ENCODE measurements around the gene IQSEC1. TPM values are rescaled to one million over a fixed set of nuclear protein-coding genes. Genes with fewer than 3 reads are reported as not detected.

Gene IQSEC1
- total RNA-seq, 4 donors from 2014 or later = 56.1 to 99.5 (median 78.2) TPM

- 96% methylated on average over 3 of the region's 4 CpGs for WGBS
- TF ChIP-seq CTCF (IDR thresholded peaks at IDR 0.05) = no peak
- no peak for TF ChIP-seq POLR2AphosphoS5 (IDR thresholded peaks at IDR 0.05)
- no peak for TF ChIP-seq POLR2A (IDR thresholded peaks at IDR 0.05; ENCODE audit: low read depth)
- TF ChIP-seq EP300 (IDR thresholded peaks at IDR 0.05) = no peak
- H3K4me1 ChIP-seq = peaks cover under 1% of the 10 kb centered on the region in 4 donors
- no peaks in the 10 kb centered on the region for H3K9me3 ChIP-seq
- H3K4me3 ChIP-seq = no peak overlapping the region
- DNase-seq (ENCODE audit: extremely low spot score) = no peak
- no peak overlapping the region for H3K27ac ChIP-seq (replicated peaks in 1 of 4)
- no peaks in the 10 kb centered on the region for H3K36me3 ChIP-seq
- intact Hi-C loops (cut with DNase I) = no loop called here
- peaks cover 0 to 27% (median 0%) of the 10 kb centered on the region in 4 donors for H3K27me3 ChIP-seq
Observed at GRCh38 chr3:13066834-13067233, 6.4 kb downstream of the IQSEC1 start.

- H3K4me1 ChIP-seq = no peaks in the 10 kb centered on the region
- DNase-seq (ENCODE audit: extremely low spot score) = no peak
- intact Hi-C loops (cut with DNase I) = no loop called here
- TF ChIP-seq EP300 (IDR thresholded peaks at IDR 0.05) (no peak), POLR2A (IDR thresholded peaks at IDR 0.05; ENCODE audit: low read depth) (no peak), CTCF (IDR thresholded peaks at IDR 0.05) (no peak), POLR2AphosphoS5 (IDR thresholded peaks at IDR 0.05) (no peak)
- WGBS = 80% methylated on average over 11 of the region's 11 CpGs
- no peak overlapping the region for H3K27ac ChIP-seq (replicated peaks in 1 of 4)
- H3K9me3 ChIP-seq = no peaks in the 10 kb centered on the region
- peaks cover 0 to 21% (median 0%) of the 10 kb centered on the region in 4 donors for H3K27me3 ChIP-seq
- H3K4me3 ChIP-seq = no peak overlapping the region
- H3K36me3 ChIP-seq = no peaks in the 10 kb centered on the region
Observed at GRCh38 chr3:13066236-13066635, 7.0 kb downstream of the IQSEC1 start.

- WGBS = 64% methylated on average over 4 of the region's 4 CpGs
- no peak for DNase-seq (ENCODE audit: extremely low spot score)
- intact Hi-C loops (cut with DNase I) = no loop called here
- no peaks in the 10 kb centered on the region for H3K4me1 ChIP-seq
- no peaks in the 10 kb centered on the region for H3K9me3 ChIP-seq
- H3K27me3 ChIP-seq = peaks cover 0 to 18% (median 0%) of the 10 kb centered on the region in 4 donors
- TF ChIP-seq CTCF (IDR thresholded peaks at IDR 0.05) = no peak
- no peak for TF ChIP-seq POLR2A (IDR thresholded peaks at IDR 0.05; ENCODE audit: low read depth)
- no peak for TF ChIP-seq EP300 (IDR thresholded peaks at IDR 0.05)
- no peak for TF ChIP-seq POLR2AphosphoS5 (IDR thresholded peaks at IDR 0.05)
- H3K36me3 ChIP-seq = no peaks in the 10 kb centered on the region
- H3K4me3 ChIP-seq = no peak overlapping the region
- no peak overlapping the region for H3K27ac ChIP-seq (replicated peaks in 1 of 4)
Observed at GRCh38 chr3:13065727-13066126, 7.5 kb downstream of the IQSEC1 start.

GRCh38 chr3:13064964-13065363 lies 8.3 kb downstream of the IQSEC1 start:
- intact Hi-C loops (cut with DNase I) = no loop called here
- no peaks in the 10 kb centered on the region for H3K36me3 ChIP-seq
- DNase-seq (ENCODE audit: extremely low spot score) = no peak
- no peaks in the 10 kb centered on the region for H3K4me1 ChIP-seq
- H3K9me3 ChIP-seq = no peaks in the 10 kb centered on the region
- H3K4me3 ChIP-seq = no peak overlapping the region
- peaks cover 0 to 11% (median 0%) of the 10 kb centered on the region in 4 donors for H3K27me3 ChIP-seq
- TF ChIP-seq EP300 (IDR thresholded peaks at IDR 0.05) (no peak), CTCF (IDR thresholded peaks at IDR 0.05) (no peak), POLR2AphosphoS5 (IDR thresholded peaks at IDR 0.05) (no peak), POLR2A (IDR thresholded peaks at IDR 0.05; ENCODE audit: low read depth) (no peak)
- no peak overlapping the region for H3K27ac ChIP-seq (replicated peaks in 1 of 4)
- WGBS = 88% methylated on average over 2 of the region's 4 CpGs
